Endodermal cell (in vitro differentiated cells): ENCODE results near the gene PSMB10. TPM values are rescaled to one million over a fixed set of nuclear protein-coding genes. Genes with fewer than 3 reads are reported as not detected.

Experiments used
- DNase-seq: peaks from one replicate; pipeline ENCODE4 v3.0.0-alpha.2; 2017
- H3K27ac ChIP-seq: 2 replicates; pipeline ENCODE4 v1.5.1; 2013; ENCODE audit warnings: mild to moderate bottlenecking, low read depth, low read length, moderate library complexity
- H3K27me3 ChIP-seq: 2 replicates; pipeline ENCODE4 v1.6.1; 2013; ENCODE audit warnings: mild to moderate bottlenecking, low read length, moderate library complexity; ENCODE audit not compliant: insufficient read depth, control insufficient read depth, poor library complexity, severe bottlenecking
- H3K36me3 ChIP-seq: 2 replicates; pipeline ENCODE4 v1.7.0; 2013; ENCODE audit warnings: mild to moderate bottlenecking, low read length, moderate library complexity; ENCODE audit not compliant: control insufficient read depth, insufficient read depth
- H3K4me1 ChIP-seq: one replicate; pipeline ENCODE4 v1.7.0; 2013; ENCODE audit warnings: low read length; ENCODE audit not compliant: control insufficient read depth, insufficient read depth
- H3K4me3 ChIP-seq: 2 replicates; pipeline ENCODE4 v1.5.1; 2013; ENCODE audit warnings: mild to moderate bottlenecking, low read length, moderate library complexity
- H3K9ac ChIP-seq: 2 replicates; pipeline ENCODE4 v1.6.1; 2013; ENCODE audit warnings: mild to moderate bottlenecking, low read length, moderate library complexity; ENCODE audit not compliant: poor library complexity, severe bottlenecking; ENCODE audit errors: extremely low read depth
- H3K9me3 ChIP-seq: 2 replicates; pipeline ENCODE4 v1.6.1; 2013; ENCODE audit warnings: mild to moderate bottlenecking, low read length, moderate library complexity; ENCODE audit not compliant: control insufficient read depth
- H3K27ac Mint-ChIP-seq: 2 replicates; pipeline ENCODE4 v1.8.0; 2020; ENCODE audit warnings: mixed read lengths
- H3K27me3 Mint-ChIP-seq: 2 replicates; pipeline ENCODE4 v1.8.0; 2021; ENCODE audit warnings: mild to moderate bottlenecking, mixed read lengths; ENCODE audit not compliant: insufficient read depth
- H3K36me3 Mint-ChIP-seq: 2 replicates; pipeline ENCODE4 v1.8.0; 2020; ENCODE audit warnings: low read depth, mixed read lengths
- H3K4me1 Mint-ChIP-seq: 2 replicates; pipeline ENCODE4 v1.8.0; 2020; ENCODE audit warnings: mixed read lengths
- H3K4me3 Mint-ChIP-seq: 2 replicates; pipeline ENCODE4 v1.8.0; 2020; ENCODE audit warnings: mild to moderate bottlenecking, moderate library complexity, mixed read lengths
- H3K9me3 Mint-ChIP-seq: 2 replicates; pipeline ENCODE4 v1.8.0; 2020; ENCODE audit warnings: mild to moderate bottlenecking, mixed read lengths
- CTCF ChIP-seq: fragments of 200-600 bp; sonication (generic); conservative IDR thresholded peaks from 2 replicates; pipeline ENCODE4 v1.5.0; 2021; ENCODE audit warnings: antibody characterized with exemption, mild to moderate bottlenecking
- WGBS, 2 experiments: methylation state at CpG; one replicate each; pipeline versions ENCODE4 v1.1.5 to v1.1.7; 2013; ENCODE audit warnings: missing lambda C conversion rate in 2 of 2, mixed read lengths in 1 of 2; ENCODE audit not compliant: insufficient coverage in 1 of 2, insufficient read length in 1 of 2; 5-methylcytosine and 5-hydroxymethylcytosine counted together
- total RNA-seq, 2 donors: library from RNA; stranded (reverse); fragmentation: NEBNext Ultra II Directional in 1 of 2; extraction: Animal tissue kit (Norgen Biotek cat#: 25700) in 1 of 2; gene quantifications; 2 replicates in 1 of 2; 3 replicates in 1 of 2; pipeline ENCODE4 v1.2.1, GENCODE V29; 2021

The PSMB10 gene
- total RNA-seq, 2 donors from 2014 or later, result 15.5 to 16.5 TPM

- WGBS, 2 experiments, result 94% methylated on average over 9 to 10 of the region's 11 CpGs
- H3K9me3 Mint-ChIP-seq, result no peaks in the 10 kb centered on the region
- Histone ChIP-seq H3K9ac (no peak overlapping the region), H3K4me1 (no peaks in the 10 kb centered on the region), H3K4me3 (no peak overlapping the region), H3K36me3 (peaks cover 27% of the 10 kb centered on the region), H3K9me3 (no peaks in the 10 kb centered on the region), H3K27ac (no peak overlapping the region), H3K27me3 (no peaks in the 10 kb centered on the region)
- H3K36me3 Mint-ChIP-seq, result peaks cover 35% of the 10 kb centered on the region
- peak overlapping the region; percentile 26 for H3K27ac Mint-ChIP-seq
- no peaks in the 10 kb centered on the region for H3K4me1 Mint-ChIP-seq
- no peak for DNase-seq
- no peak for TF ChIP-seq CTCF
- no peak overlapping the region for H3K4me3 Mint-ChIP-seq
- no peaks in the 10 kb centered on the region for H3K27me3 Mint-ChIP-seq
These were observed 29.1 kb downstream of the PSMB10 start for GRCh38 chr16:67907397-67908180.

- Mint-ChIP-seq H3K36me3 (peaks cover 15% of the 10 kb centered on the region), H3K4me1 (no peaks in the 10 kb centered on the region), H3K27me3 (no peaks in the 10 kb centered on the region), H3K9me3 (no peaks in the 10 kb centered on the region), H3K4me3 (no peak overlapping the region), H3K27ac (no peak overlapping the region)
- no peaks in the 10 kb centered on the region for H3K27me3 ChIP-seq
- H3K36me3 ChIP-seq, result peaks cover 7% of the 10 kb centered on the region
- H3K4me1 ChIP-seq, result no peaks in the 10 kb centered on the region
- no peaks in the 10 kb centered on the region for H3K9me3 ChIP-seq
- no peak for TF ChIP-seq CTCF
- H3K9ac ChIP-seq, result no peak overlapping the region
- no peak overlapping the region for H3K4me3 ChIP-seq
- no peak overlapping the region for H3K27ac ChIP-seq
- WGBS, 2 experiments, result 91 to 95% methylated on average over 3 to 4 of the region's 4 CpGs
- DNase-seq, result no peak
These were observed 33.8 kb downstream of the PSMB10 start for GRCh38 chr16:67902831-67903230.

- Histone ChIP-seq H3K36me3 (peaks cover 7% of the 10 kb centered on the region), H3K9ac (no peak overlapping the region), H3K9me3 (no peaks in the 10 kb centered on the region), H3K4me1 (no peaks in the 10 kb centered on the region), H3K27ac (no peak overlapping the region), H3K4me3 (no peak overlapping the region), H3K27me3 (no peaks in the 10 kb centered on the region)
- no peaks in the 10 kb centered on the region for H3K27me3 Mint-ChIP-seq
- DNase-seq, result no peak
- no peak overlapping the region for H3K4me3 Mint-ChIP-seq
- peaks cover 15% of the 10 kb centered on the region for H3K36me3 Mint-ChIP-seq
- H3K4me1 Mint-ChIP-seq, result no peaks in the 10 kb centered on the region
- 93 to 96% methylated on average over 3 to 5 of the region's 5 CpGs for WGBS, 2 experiments
- TF ChIP-seq CTCF, result no peak
- no peaks in the 10 kb centered on the region for H3K9me3 Mint-ChIP-seq
- H3K27ac Mint-ChIP-seq, result no peak overlapping the region
These were observed 34.9 kb downstream of the PSMB10 start for GRCh38 chr16:67901734-67902133.
